ENCODE measurements around the gene TBX3. TPM values are rescaled to one million over a fixed set of nuclear protein-coding genes. Genes with fewer than 3 reads are reported as not detected.
A peak's percentile ranks its signal among the peaks of the same experiment; 100 is the strongest.

TBX3 gene
- polyA plus RNA-seq, 4 donors: 18.8 to 104 (median 61.3) TPM

DNA sequence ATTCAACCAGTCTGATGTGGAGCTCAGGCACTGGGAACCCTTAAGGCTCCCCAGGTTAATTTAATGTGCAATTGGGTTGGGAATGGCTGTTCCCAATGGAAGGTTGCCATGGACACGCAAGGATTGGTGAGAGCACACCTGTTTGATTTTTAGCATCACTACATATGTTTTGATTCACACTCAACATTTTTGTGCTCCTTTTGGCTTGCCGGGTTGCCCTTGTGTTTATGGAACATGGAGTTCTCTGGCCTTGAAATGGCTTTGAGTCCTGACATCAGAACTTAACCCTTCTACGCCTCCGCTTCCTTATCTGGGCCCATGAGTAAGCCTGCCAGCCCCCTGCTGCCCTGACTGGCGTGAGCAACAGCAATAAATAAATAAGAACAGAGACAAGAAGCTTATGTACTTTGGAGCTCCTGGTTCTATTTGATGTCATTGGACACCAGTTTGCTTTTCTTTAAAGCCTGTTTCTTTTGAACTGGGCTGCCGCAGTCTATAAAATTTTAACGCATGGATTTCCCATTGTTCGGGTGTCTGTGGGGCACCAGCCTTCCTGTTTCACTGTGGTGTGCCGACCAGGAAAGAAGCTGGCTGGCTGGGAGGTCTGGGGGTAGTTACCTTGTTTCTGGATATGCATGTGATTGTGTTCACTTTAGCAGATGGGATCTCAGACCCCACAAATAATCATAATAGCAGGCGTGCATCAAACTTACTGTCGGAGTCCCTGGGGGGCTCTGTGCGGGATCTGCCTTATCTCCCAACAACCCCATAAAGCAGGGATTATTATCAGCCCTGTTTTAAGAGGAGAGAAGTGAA lies 27.8 kb downstream of the TBX3 start:
- no peaks in the 10 kb centered on the region for H3K9me3 ChIP-seq (ENCODE audit: control insufficient read depth in 2 of 2, insufficient read depth in 1 of 2, low read depth in 1 of 2, low read length in 1 of 2)
- H3K4me3 ChIP-seq (ENCODE audit: low read depth in 1 of 3, low read length in 3 of 3): no peak overlapping the region
- H3K4me1 ChIP-seq (ENCODE audit: control insufficient read depth in 3 of 3, insufficient read depth in 2 of 3, low read depth in 1 of 3, low read length in 2 of 3): no peaks in the 10 kb centered on the region
- no peaks in the 10 kb centered on the region for H3K27me3 ChIP-seq (ENCODE audit: control insufficient read depth in 3 of 3, insufficient read depth in 3 of 3, low read length in 3 of 3)
- 33 to 50% (median 39%) methylated on average over 12 of the region's 12 CpGs for WGBS, 3 donors
- no peaks in the 10 kb centered on the region for H3K36me3 ChIP-seq (ENCODE audit: control insufficient read depth in 3 of 3, insufficient read depth in 2 of 3, low read depth in 1 of 3, low read length in 3 of 3)
- no peak overlapping the region for H3K27ac ChIP-seq (ENCODE audit: low read depth in 1 of 3, low read length in 2 of 3)
- DNase-seq (peak; percentile 20 to 30), FAIRE-seq (no peak)

DNA sequence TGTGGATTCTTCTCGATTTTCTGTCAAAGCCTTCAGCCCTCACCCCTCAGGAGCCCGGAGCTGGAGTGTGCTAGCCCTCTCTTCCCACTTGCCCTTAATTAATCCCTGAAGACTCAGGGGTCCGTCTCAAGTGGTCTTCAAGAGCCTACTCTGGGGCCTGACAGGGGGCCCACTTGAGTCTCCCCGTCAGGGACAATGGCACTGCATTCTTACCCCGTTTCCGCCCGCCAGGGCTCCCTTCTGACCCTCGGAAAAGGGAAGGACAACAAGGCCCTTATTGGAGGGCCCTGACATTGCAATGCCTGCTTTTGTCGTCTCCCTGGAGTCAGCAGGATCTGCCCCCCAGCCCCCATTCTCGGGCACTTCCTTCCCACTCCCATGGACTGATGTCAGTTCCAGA lies 34.4 kb downstream of the TBX3 start:
- DNase-seq: no peak
- Histone ChIP-seq H3K27ac (ENCODE audit: low read depth in 1 of 3, low read length in 2 of 3) (no peak overlapping the region), H3K4me3 (ENCODE audit: low read depth in 1 of 3, low read length in 3 of 3) (no peak overlapping the region), H3K36me3 (ENCODE audit: control insufficient read depth in 3 of 3, insufficient read depth in 2 of 3, low read depth in 1 of 3, low read length in 3 of 3) (no peaks in the 10 kb centered on the region), H3K9me3 (ENCODE audit: control insufficient read depth in 2 of 2, insufficient read depth in 1 of 2, low read depth in 1 of 2, low read length in 1 of 2) (no peaks in the 10 kb centered on the region), H3K27me3 (ENCODE audit: control insufficient read depth in 3 of 3, insufficient read depth in 3 of 3, low read length in 3 of 3) (no peaks in the 10 kb centered on the region), H3K4me1 (ENCODE audit: control insufficient read depth in 3 of 3, insufficient read depth in 2 of 3, low read depth in 1 of 3, low read length in 2 of 3) (no peaks in the 10 kb centered on the region)
- WGBS, 3 donors: 52 to 74% (median 60%) methylated on average over 10 of the region's 10 CpGs
- FAIRE-seq: no peak

DNA sequence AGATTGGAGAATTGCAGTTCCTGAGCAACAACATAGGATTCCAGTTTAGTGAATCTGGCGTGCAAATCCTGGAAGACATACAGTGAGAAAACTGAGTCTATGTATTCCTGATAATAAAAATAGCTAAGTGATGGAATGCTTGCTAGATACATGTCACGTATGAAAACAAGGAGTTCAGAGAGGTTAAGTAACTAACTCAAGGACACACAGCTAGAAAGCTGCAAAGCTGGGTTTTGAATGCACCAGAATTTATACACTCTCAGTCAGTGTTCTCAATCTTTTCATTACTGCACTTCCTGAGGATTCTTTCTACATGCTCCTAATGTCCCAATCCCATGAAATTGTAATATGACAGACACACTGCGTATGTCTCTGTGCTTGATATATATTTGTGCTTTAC lies 35.3 kb downstream of the TBX3 start:
- FAIRE-seq (no peak), DNase-seq (no peak)
- WGBS, 3 donors: 86 to 89% (median 89%) methylated on average over 3 of the region's 3 CpGs
- H3K27me3 ChIP-seq (ENCODE audit: control insufficient read depth in 3 of 3, insufficient read depth in 3 of 3, low read length in 3 of 3): no peaks in the 10 kb centered on the region
- no peaks in the 10 kb centered on the region for H3K36me3 ChIP-seq (ENCODE audit: control insufficient read depth in 3 of 3, insufficient read depth in 2 of 3, low read depth in 1 of 3, low read length in 3 of 3)
- H3K9me3 ChIP-seq (ENCODE audit: control insufficient read depth in 2 of 2, insufficient read depth in 1 of 2, low read depth in 1 of 2, low read length in 1 of 2): no peaks in the 10 kb centered on the region
- no peak overlapping the region for H3K27ac ChIP-seq (ENCODE audit: low read depth in 1 of 3, low read length in 2 of 3)
- H3K4me1 ChIP-seq (ENCODE audit: control insufficient read depth in 3 of 3, insufficient read depth in 2 of 3, low read depth in 1 of 3, low read length in 2 of 3): no peaks in the 10 kb centered on the region
- H3K4me3 ChIP-seq (ENCODE audit: low read depth in 1 of 3, low read length in 3 of 3): no peak overlapping the region

DNA sequence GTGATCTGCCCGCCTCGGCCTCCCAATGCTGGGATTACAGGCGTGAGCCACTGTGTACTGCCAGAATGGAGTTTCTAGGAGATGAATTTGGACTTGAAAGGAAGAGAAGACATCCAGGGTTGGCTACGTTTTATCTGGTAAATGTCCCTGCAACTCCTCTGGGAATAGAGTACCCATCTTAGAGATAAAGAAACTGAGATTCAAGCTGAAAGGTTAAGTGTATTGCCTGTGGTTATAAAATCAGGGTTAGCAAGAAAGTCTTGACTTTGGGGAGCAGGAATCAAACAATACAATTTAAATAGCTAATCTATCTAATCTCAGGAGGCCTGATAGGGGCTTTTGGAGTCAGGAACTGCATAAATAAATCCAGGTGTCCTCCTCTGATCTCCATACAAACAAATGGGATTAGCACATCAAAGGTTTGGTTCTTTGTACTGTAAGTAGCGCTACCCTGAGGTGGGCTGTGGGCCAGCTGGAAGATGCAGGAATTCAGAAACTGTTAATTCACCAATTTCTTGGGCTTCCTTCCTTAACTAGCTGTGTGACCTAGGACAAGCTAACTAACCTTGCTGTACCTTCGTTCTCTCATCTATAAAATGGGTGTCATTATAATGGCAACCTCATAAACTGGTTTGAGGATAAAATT lies 45.1 kb downstream of the TBX3 start:
- 57 to 70% (median 67%) methylated on average over 6 of the region's 6 CpGs for WGBS, 3 donors
- H3K9me3 ChIP-seq (ENCODE audit: control insufficient read depth in 2 of 2, insufficient read depth in 1 of 2, low read depth in 1 of 2, low read length in 1 of 2): no peaks in the 10 kb centered on the region
- no peak overlapping the region for H3K27ac ChIP-seq (ENCODE audit: low read depth in 1 of 3, low read length in 2 of 3)
- DNase-seq (no peak), FAIRE-seq (no peak)
- H3K27me3 ChIP-seq (ENCODE audit: control insufficient read depth in 3 of 3, insufficient read depth in 3 of 3, low read length in 3 of 3): peaks cover 0 to 2% (median 0%) of the 10 kb centered on the region in 3 donors
- no peak overlapping the region for H3K4me3 ChIP-seq (ENCODE audit: low read depth in 1 of 3, low read length in 3 of 3)
- H3K36me3 ChIP-seq (ENCODE audit: control insufficient read depth in 3 of 3, insufficient read depth in 2 of 3, low read depth in 1 of 3, low read length in 3 of 3): no peaks in the 10 kb centered on the region
- no peaks in the 10 kb centered on the region for H3K4me1 ChIP-seq (ENCODE audit: control insufficient read depth in 3 of 3, insufficient read depth in 2 of 3, low read depth in 1 of 3, low read length in 2 of 3)

DNA sequence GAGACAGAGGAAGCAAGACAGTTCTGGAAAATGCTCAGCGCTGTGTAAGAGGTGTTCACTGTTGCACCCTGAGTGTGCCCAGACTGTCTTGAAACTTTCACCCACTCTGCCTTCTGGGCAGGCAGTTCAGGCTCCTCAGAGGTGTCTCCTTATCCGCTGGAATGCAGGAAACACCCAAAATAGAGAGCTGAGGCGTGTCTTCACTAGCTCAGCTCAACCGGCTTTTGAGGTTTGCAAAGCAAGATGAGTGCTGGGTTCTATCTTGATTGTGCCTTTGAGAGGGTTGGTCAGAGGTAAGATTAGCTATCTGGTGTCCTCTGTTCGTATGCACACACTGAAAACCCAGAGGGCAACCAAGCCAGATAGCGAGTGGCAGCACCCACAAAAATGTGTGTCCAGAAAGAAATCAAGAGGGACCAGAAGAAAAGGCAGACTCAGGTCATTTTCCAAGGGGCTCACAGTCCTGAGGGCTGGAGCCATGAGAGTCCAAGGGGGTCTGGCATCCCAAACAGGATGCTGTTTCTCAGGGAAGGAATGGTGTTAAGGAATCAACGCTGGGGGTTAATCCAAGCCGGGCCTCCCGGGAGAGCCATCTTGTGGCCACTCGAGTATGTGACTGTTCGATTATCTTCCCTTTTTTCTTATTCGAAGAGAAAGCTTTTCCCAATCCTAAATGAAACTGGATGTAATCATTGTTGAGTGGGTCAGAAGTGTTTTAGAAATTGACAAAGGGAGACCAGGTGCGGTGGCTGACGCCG lies 47.1 kb downstream of the TBX3 start:
- no peaks in the 10 kb centered on the region for H3K4me1 ChIP-seq (ENCODE audit: control insufficient read depth in 3 of 3, insufficient read depth in 2 of 3, low read depth in 1 of 3, low read length in 2 of 3)
- 50 to 52% (median 52%) methylated on average over 15 of the region's 15 CpGs for WGBS, 3 donors
- DNase-seq: peak; percentile 9 to 15
- peaks cover 0 to 2% (median 0%) of the 10 kb centered on the region in 3 donors for H3K27me3 ChIP-seq (ENCODE audit: control insufficient read depth in 3 of 3, insufficient read depth in 3 of 3, low read length in 3 of 3)
- no peak overlapping the region for H3K4me3 ChIP-seq (ENCODE audit: low read depth in 1 of 3, low read length in 3 of 3)
- FAIRE-seq: no peak
- no peak overlapping the region for H3K27ac ChIP-seq (ENCODE audit: low read depth in 1 of 3, low read length in 2 of 3)
- H3K9me3 ChIP-seq (ENCODE audit: control insufficient read depth in 2 of 2, insufficient read depth in 1 of 2, low read depth in 1 of 2, low read length in 1 of 2): no peaks in the 10 kb centered on the region
- H3K36me3 ChIP-seq (ENCODE audit: control insufficient read depth in 3 of 3, insufficient read depth in 2 of 3, low read depth in 1 of 3, low read length in 3 of 3): no peaks in the 10 kb centered on the region

DNA sequence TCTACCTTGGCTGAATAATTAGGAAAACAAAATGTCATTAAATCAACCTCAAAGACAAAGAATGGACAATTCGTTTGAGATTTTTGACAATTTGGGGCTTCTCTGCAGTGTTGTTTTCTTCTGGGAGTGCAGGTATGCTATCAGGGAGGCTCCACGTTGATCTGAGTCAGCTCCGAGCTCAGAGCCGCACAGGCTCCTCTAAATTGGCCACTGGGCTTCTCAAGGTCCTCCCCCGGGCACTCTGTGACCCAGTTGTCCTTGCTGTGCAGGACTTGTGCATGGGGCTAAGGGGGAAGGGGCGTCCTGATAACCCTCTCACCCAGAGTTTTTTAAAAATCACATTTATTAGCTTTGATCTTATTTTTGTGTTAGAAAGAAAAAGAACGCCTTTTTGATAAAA lies 52.7 kb downstream of the TBX3 start:
- Histone ChIP-seq H3K9me3 (ENCODE audit: control insufficient read depth in 2 of 2, insufficient read depth in 1 of 2, low read depth in 1 of 2, low read length in 1 of 2) (no peaks in the 10 kb centered on the region), H3K27me3 (ENCODE audit: control insufficient read depth in 3 of 3, insufficient read depth in 3 of 3, low read length in 3 of 3) (peaks cover 0 to 3% (median 0%) of the 10 kb centered on the region in 3 donors), H3K4me1 (ENCODE audit: control insufficient read depth in 3 of 3, insufficient read depth in 2 of 3, low read depth in 1 of 3, low read length in 2 of 3) (no peaks in the 10 kb centered on the region), H3K27ac (ENCODE audit: low read depth in 1 of 3, low read length in 2 of 3) (no peak overlapping the region), H3K4me3 (ENCODE audit: low read depth in 1 of 3, low read length in 3 of 3) (no peak overlapping the region), H3K36me3 (ENCODE audit: control insufficient read depth in 3 of 3, insufficient read depth in 2 of 3, low read depth in 1 of 3, low read length in 3 of 3) (no peaks in the 10 kb centered on the region)
- no peak for DNase-seq
- FAIRE-seq: no peak
- 61 to 67% (median 62%) methylated on average over 7 of the region's 7 CpGs for WGBS, 3 donors

DNA sequence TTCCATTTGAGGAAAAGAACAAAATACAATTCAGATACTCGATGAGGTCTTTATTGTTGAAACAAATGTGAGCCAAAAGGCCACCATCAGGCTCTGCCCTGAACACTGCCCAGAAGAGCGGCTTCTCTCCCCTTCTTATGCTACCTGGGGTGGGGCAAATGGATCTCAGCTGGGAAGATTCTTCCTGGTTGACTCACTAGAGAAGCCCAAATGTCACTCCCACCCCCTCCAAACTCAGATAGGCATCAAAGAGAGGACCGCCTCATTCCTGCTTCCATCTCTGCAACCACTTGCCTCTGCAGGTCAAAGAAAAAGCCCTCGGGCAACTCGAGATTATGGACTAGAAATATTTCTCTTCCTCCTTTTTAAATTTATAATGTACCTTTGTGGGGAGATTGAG lies 55.8 kb downstream of the TBX3 start:
- no peak for DNase-seq
- Histone ChIP-seq H3K4me1 (ENCODE audit: control insufficient read depth in 3 of 3, insufficient read depth in 2 of 3, low read depth in 1 of 3, low read length in 2 of 3) (no peaks in the 10 kb centered on the region), H3K27ac (ENCODE audit: low read depth in 1 of 3, low read length in 2 of 3) (no peak overlapping the region), H3K27me3 (ENCODE audit: control insufficient read depth in 3 of 3, insufficient read depth in 3 of 3, low read length in 3 of 3) (peaks cover 0 to 3% (median 0%) of the 10 kb centered on the region in 3 donors), H3K36me3 (ENCODE audit: control insufficient read depth in 3 of 3, insufficient read depth in 2 of 3, low read depth in 1 of 3, low read length in 3 of 3) (no peaks in the 10 kb centered on the region), H3K9me3 (ENCODE audit: control insufficient read depth in 2 of 2, insufficient read depth in 1 of 2, low read depth in 1 of 2, low read length in 1 of 2) (no peaks in the 10 kb centered on the region), H3K4me3 (ENCODE audit: low read depth in 1 of 3, low read length in 3 of 3) (no peak overlapping the region)
- FAIRE-seq: no peak
- 55 to 70% (median 63%) methylated on average over 5 of the region's 5 CpGs for WGBS, 3 donors

DNA sequence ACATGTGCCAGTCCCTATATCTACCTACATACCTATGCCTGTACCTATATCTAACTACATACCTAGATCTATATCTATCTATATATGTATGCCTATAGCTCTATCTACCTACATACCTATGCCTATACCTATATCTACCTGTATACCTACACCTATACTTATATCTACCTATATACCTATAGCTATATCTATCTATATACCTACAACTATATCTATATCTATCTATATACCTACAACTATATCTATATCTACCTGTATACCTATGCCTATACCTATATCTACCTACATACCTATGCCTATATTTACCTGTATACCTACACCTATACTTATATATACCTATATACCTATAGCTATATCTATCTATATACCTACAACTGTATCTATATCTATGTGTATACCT lies 56.6 kb downstream of the TBX3 start:
- H3K27me3 ChIP-seq (ENCODE audit: control insufficient read depth in 3 of 3, insufficient read depth in 3 of 3, low read length in 3 of 3): peaks cover 0 to 3% (median 0%) of the 10 kb centered on the region in 3 donors
- no peaks in the 10 kb centered on the region for H3K36me3 ChIP-seq (ENCODE audit: control insufficient read depth in 3 of 3, insufficient read depth in 2 of 3, low read depth in 1 of 3, low read length in 3 of 3)
- H3K27ac ChIP-seq (ENCODE audit: low read depth in 1 of 3, low read length in 2 of 3): no peak overlapping the region
- DNase-seq (no peak), FAIRE-seq (no peak)
- H3K4me3 ChIP-seq (ENCODE audit: low read depth in 1 of 3, low read length in 3 of 3): no peak overlapping the region
- H3K4me1 ChIP-seq (ENCODE audit: control insufficient read depth in 3 of 3, insufficient read depth in 2 of 3, low read depth in 1 of 3, low read length in 2 of 3): no peaks in the 10 kb centered on the region
- no peaks in the 10 kb centered on the region for H3K9me3 ChIP-seq (ENCODE audit: control insufficient read depth in 2 of 2, insufficient read depth in 1 of 2, low read depth in 1 of 2, low read length in 1 of 2)

All from small intestine (tissue), 7 donors.